ENCODE measurements around the gene VPS13C.
"Not testable (repeated sequence)": the region's sequence is repeated elsewhere in the genome, so short reads cannot be mapped to it uniquely, and the experiment has no call there.

The VPS13C gene

DNA sequence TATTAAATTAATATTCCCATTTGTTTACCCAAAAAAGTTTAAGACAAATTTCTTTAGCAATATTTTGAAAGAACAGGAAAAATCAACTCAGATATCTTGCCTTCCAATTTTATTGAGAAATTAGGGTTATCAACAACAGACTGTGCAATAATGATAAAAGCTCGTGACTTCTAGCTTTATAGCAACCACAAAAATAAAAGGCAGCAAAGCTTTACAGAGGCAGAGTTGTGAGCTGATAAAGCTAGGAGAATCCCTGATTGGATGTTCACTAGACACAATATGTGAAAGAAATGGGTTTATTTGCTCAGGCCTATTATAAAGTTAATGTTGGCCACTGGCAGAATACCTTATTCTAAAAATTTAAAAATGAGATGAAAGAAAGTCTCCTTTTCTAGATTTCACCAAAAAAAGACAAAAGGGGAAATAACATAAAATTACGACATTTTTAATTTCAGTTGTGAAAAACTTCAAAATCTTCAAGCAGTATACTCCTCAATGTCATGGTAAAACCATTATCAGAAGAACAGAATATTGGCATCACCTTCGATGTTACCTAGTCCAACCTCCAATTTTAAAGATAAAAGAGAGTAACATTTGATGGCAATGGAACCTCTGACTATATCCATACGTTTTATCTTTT lies 2.8 kb downstream of the VPS13C start:
- no peak for DNase-seq (ENCODE audit: low read depth, low spot score)
- in situ Hi-C loops (cut with HindIII; ENCODE audit: low sequenced_read_pairs): no loop called here
- no peak overlapping the region for H3K4me3 ChIP-seq (ENCODE audit: low read depth, low read length)
- TF ChIP-seq, protein P1, sequence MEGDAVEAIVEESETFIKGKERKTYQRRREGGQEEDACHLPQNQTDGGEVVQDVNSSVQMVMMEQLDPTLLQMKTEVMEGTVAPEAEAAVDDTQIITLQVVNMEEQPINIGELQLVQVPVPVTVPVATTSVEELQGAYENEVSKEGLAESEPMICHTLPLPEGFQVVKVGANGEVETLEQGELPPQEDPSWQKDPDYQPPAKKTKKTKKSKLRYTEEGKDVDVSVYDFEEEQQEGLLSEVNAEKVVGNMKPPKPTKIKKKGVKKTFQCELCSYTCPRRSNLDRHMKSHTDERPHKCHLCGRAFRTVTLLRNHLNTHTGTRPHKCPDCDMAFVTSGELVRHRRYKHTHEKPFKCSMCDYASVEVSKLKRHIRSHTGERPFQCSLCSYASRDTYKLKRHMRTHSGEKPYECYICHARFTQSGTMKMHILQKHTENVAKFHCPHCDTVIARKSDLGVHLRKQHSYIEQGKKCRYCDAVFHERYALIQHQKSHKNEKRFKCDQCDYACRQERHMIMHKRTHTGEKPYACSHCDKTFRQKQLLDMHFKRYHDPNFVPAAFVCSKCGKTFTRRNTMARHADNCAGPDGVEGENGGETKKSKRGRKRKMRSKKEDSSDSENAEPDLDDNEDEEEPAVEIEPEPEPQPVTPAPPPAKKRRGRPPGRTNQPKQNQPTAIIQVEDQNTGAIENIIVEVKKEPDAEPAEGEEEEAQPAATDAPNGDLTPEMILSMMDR (IDR thresholded peaks at IDR 0.05; ENCODE audit: low read depth, low read length): no peak

DNA sequence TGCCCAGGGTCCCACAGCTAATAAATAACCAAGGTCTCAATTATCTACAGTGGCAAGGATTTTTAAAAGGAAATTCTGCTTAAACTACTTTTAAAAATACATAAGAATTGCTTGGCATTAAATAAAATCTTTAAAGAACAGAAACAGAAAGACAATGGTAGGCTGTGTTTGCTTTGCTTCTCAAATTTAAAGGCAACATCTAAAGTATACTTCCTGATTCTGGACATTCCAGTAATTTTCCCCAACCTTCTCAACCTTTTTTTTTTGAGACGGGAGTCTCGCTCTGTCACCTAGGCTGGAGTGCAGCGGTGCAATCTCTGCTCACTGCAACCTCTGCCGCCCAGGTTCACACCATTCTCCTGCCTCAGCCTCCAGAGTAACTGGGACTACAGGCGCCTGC lies 5.3 kb downstream of the VPS13C start:
- no peak overlapping the region for H3K4me3 ChIP-seq (ENCODE audit: low read depth, low read length)
- TF ChIP-seq, protein P1 (IDR thresholded peaks at IDR 0.05; ENCODE audit: low read depth, low read length): no peak
- in situ Hi-C loops (cut with HindIII; ENCODE audit: low sequenced_read_pairs): no loop called here
- no peak for DNase-seq (ENCODE audit: low read depth, low spot score)

DNA sequence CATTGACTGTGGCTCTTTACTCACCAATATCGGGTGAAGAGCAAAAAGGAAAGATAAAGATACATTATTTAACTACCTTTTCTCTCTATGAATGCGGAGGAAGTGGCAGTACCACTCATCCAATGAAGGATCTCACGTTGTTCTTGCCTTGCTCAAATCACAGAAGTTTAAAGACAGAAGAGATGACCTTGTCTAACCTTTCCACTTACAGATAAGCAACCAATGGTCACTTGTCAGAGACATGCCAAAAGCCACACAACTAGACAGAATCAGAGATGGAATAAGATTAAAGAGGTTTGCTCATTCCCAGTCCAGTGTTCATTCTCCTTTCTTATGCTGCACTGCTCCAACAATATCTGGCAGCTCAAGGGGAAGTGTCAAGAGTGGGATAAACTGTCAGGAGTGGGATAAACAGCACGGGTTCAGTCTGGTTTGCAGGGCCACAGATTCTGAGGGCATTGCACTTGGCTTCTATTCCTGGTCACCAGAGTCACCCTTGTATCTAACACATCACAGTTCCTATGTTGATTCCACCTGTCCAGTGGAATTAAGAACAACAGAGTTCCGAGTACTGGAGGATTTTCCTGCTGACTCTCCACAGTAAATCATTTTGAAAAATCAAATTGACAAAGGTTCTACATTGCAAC lies 6.7 kb downstream of the VPS13C start:
- DNase-seq (ENCODE audit: low read depth, low spot score): no peak
- TF ChIP-seq, protein P1 (IDR thresholded peaks at IDR 0.05; ENCODE audit: low read depth, low read length): no peak
- no peak overlapping the region for H3K4me3 ChIP-seq (ENCODE audit: low read depth, low read length)
- in situ Hi-C loops (cut with HindIII; ENCODE audit: low sequenced_read_pairs): no loop called here

DNA sequence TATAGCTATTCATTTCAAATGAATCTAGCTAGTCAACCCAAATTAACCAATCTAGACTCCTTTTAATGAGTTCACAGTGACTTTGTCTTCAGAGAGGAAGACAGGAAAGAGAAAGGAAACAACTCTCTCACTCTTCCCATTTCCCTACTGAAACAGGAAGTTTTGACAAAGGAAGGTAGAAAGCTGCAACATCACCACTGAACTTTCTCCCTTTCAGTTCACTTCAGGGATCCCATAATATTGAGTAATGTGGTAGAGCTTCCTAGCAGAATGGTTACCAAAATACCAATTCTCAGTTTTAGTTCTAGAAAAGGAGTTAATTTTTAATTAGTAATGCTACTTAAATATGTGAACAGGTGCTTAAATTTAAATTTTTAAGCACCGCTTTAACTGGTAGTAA lies 7.5 kb downstream of the VPS13C start:
- in situ Hi-C loops (cut with HindIII; ENCODE audit: low sequenced_read_pairs): no loop called here
- no peak overlapping the region for H3K4me3 ChIP-seq (ENCODE audit: low read depth, low read length)
- DNase-seq (ENCODE audit: low read depth, low spot score): no peak
- TF ChIP-seq, protein P1 (IDR thresholded peaks at IDR 0.05; ENCODE audit: low read depth, low read length): no peak

DNA sequence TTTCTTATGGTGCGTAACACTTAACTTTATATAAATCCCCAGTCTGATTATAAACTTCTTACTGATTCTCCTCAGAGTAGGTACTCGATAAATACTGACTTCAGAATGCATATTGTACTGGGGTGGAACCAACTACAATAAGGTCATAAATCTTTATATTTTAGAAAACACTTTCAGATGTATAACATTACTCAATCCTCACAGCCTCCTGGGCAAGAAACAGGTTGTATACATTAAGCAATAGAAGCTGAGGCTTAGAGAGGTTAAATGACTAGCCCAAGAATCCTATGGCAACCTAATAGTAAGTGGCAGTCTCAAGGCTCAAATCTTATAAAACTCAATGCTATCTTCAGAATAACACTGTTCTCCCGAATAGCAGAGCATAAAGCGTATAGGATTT lies 9.1 kb downstream of the VPS13C start:
- TF ChIP-seq, protein P1 (IDR thresholded peaks at IDR 0.05; ENCODE audit: low read depth, low read length): no peak
- in situ Hi-C loops (cut with HindIII; ENCODE audit: low sequenced_read_pairs): no loop called here
- no peak for DNase-seq (ENCODE audit: low read depth, low spot score)
- H3K4me3 ChIP-seq (ENCODE audit: low read depth, low read length): no peak overlapping the region

DNA sequence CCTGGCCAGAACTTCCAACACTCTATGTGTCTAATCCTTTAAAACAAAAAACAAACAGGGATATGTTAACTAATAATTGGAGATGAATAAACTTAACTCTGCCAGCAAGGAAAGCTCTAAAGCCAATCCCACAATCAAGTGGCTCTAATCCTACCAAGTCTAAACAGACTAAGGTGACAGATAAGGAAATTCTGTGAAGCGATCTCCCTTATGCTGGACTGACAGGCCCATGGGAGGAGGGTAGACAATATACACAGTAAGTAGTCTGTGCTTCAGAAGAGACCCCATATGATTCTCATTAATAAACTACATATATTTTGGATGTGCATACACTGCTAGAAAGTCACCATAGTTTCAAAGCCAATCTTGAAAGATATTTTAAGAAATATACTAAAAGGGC lies 10.1 kb downstream of the VPS13C start:
- DNase-seq (ENCODE audit: low read depth, low spot score): no peak
- H3K4me3 ChIP-seq (ENCODE audit: low read depth, low read length): no peak overlapping the region
- TF ChIP-seq, protein P1 (IDR thresholded peaks at IDR 0.05; ENCODE audit: low read depth, low read length): no peak
- in situ Hi-C loops (cut with HindIII; ENCODE audit: low sequenced_read_pairs): no loop called here

DNA sequence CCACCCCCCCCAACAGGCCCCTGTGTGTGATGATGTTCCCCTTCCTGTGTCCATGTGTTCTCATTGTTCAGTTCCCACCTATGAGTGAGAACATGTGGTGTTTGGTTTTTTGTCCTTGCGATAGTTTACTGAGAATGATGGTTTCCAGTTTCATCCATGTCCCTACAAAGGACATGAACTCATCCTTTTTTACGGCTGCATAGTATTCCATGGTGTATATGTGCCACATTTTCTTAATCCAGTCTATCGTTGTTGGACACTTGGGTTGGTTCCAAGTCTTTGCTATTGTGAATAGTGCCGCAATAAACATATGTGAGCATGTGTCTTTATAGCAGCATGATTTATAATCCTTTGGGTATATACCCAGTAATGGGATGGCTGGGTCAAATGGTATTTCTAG lies 12.0 kb downstream of the VPS13C start:
- H3K4me3 ChIP-seq (ENCODE audit: low read depth, low read length); in situ Hi-C loops (cut with HindIII; ENCODE audit: low sequenced_read_pairs); DNase-seq (ENCODE audit: low read depth, low spot score): not testable (repeated sequence)
